Measurements from ENCODE around the gene TMEM255B. TPM values are rescaled to one million over a fixed set of nuclear protein-coding genes. Genes with fewer than 3 reads are reported as not detected.

TMEM255B gene
- total RNA-seq, 1 experiment from 2014 or later = 0.61 TPM

DNA sequence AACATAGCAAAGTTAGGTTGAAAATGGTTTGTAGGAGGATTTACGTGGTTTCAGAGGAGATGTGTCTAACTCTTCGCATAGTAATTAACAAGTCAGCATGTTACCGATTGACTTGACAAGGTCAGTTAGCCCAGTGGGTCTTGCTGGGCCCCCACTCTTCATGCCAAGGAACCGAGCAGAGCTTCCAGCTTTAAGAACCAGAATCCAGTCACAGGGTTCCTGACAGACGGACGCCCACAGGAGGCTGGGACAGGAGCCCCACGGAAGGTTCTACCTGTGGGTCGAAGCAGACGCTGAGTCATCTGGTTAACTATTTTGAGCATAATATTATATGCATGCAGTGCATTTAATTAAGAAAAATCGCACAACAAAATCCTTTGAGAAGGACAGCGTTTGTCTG, 3.5 kb downstream of the TMEM255B start:
- no peak for DNase-seq
- Histone ChIP-seq H3F3A (ENCODE audit: insufficient read depth, low read depth) (peaks cover 14% of the 10 kb centered on the region; the same call in 1 of the 2 replicates), H3K4me2 (no peak overlapping the region), H3K4me1 (replicated peaks; ENCODE audit: insufficient read depth) (0 out of 2 replicates have a peak, but pooled peaks cover 7% of the 10 kb centered on the region), H4K20me1 (ENCODE audit: insufficient read depth) (no peaks in the 10 kb centered on the region), H3K4me3 (no peak overlapping the region), H3K36me3 (ENCODE audit: low read depth) (no peaks in the 10 kb centered on the region), H3K27ac (no peak overlapping the region), H3K9me3 (ENCODE audit: insufficient read depth, low read depth) (no peaks in the 10 kb centered on the region), H3K79me2 (ENCODE audit: low read depth) (no peaks in the 10 kb centered on the region), H3K27me3 (ENCODE audit: insufficient read depth, low read depth) (peaks cover 79% of the 10 kb centered on the region), H3K9me2 (ENCODE audit: insufficient read depth) (no peaks in the 10 kb centered on the region), H2AFZ (no peak overlapping the region)
- POLR2A ChIA-PET (ENCODE audit: unreplicated experiment) = no interaction called here
- intact Hi-C loops (cut with micrococcal nuclease; ENCODE audit: unreplicated experiment) = no loop called here
- BruUV-seq (replicated peaks) = no TSS peak
- CTCF ChIA-PET = no interaction called here
- TF ChIP-seq EZH2 (IDR thresholded peaks at IDR 0.05; ENCODE audit: low read depth) = no peak
- TF ChIP-seq, protein P1, sequence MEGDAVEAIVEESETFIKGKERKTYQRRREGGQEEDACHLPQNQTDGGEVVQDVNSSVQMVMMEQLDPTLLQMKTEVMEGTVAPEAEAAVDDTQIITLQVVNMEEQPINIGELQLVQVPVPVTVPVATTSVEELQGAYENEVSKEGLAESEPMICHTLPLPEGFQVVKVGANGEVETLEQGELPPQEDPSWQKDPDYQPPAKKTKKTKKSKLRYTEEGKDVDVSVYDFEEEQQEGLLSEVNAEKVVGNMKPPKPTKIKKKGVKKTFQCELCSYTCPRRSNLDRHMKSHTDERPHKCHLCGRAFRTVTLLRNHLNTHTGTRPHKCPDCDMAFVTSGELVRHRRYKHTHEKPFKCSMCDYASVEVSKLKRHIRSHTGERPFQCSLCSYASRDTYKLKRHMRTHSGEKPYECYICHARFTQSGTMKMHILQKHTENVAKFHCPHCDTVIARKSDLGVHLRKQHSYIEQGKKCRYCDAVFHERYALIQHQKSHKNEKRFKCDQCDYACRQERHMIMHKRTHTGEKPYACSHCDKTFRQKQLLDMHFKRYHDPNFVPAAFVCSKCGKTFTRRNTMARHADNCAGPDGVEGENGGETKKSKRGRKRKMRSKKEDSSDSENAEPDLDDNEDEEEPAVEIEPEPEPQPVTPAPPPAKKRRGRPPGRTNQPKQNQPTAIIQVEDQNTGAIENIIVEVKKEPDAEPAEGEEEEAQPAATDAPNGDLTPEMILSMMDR (conservative IDR thresholded peaks at IDR 0.05) = no peak

- H3K27me3 ChIP-seq (ENCODE audit: insufficient read depth, low read depth) = peaks cover 81% of the 10 kb centered on the region
- H3K27ac ChIP-seq = no peak overlapping the region
- DNase-seq = no peak
- no TSS peak for BruUV-seq (replicated peaks)
- H3K9me3 ChIP-seq (ENCODE audit: insufficient read depth, low read depth) = no peaks in the 10 kb centered on the region
- H2AFZ ChIP-seq = no peak overlapping the region
- TF ChIP-seq EZH2 (IDR thresholded peaks at IDR 0.05; ENCODE audit: low read depth) = no peak
- TF ChIP-seq, protein P1 (conservative IDR thresholded peaks at IDR 0.05) = no peak
- no peaks in the 10 kb centered on the region for H3K9me2 ChIP-seq (ENCODE audit: insufficient read depth)
- intact Hi-C loops (cut with micrococcal nuclease; ENCODE audit: unreplicated experiment) = no loop called here
- ChIA-PET POLR2A (ENCODE audit: unreplicated experiment) (no interaction called here), CTCF (no interaction called here)
- 0 out of 2 replicates have a peak, but pooled peaks cover 7% of the 10 kb centered on the region for H3F3A ChIP-seq (ENCODE audit: insufficient read depth, low read depth)
- no peak overlapping the region for H3K4me2 ChIP-seq
- no peaks in the 10 kb centered on the region for H3K79me2 ChIP-seq (ENCODE audit: low read depth)
- H4K20me1 ChIP-seq (ENCODE audit: insufficient read depth) = no peaks in the 10 kb centered on the region
- H3K4me3 ChIP-seq = no peak overlapping the region
- no peaks in the 10 kb centered on the region for H3K36me3 ChIP-seq (ENCODE audit: low read depth)
- H3K4me1 ChIP-seq (replicated peaks; ENCODE audit: insufficient read depth) = 0 out of 2 replicates have a peak, but pooled peaks cover 7% of the 10 kb centered on the region
Measured at GRCh38 chr13:113763254-113763653, 4.2 kb downstream of the TMEM255B start.

- Histone ChIP-seq H3K4me2 (no peak overlapping the region), H2AFZ (no peak overlapping the region), H3K9me2 (ENCODE audit: insufficient read depth) (no peaks in the 10 kb centered on the region), H4K20me1 (ENCODE audit: insufficient read depth) (no peaks in the 10 kb centered on the region), H3K4me3 (no peak overlapping the region), H3K4me1 (replicated peaks; ENCODE audit: insufficient read depth) (0 out of 2 replicates have a peak, but pooled peaks cover 7% of the 10 kb centered on the region), H3K27me3 (ENCODE audit: insufficient read depth, low read depth) (peaks cover 82% of the 10 kb centered on the region), H3K79me2 (ENCODE audit: low read depth) (no peaks in the 10 kb centered on the region), H3K27ac (no peak overlapping the region), H3K9me3 (ENCODE audit: insufficient read depth, low read depth) (no peaks in the 10 kb centered on the region), H3F3A (ENCODE audit: insufficient read depth, low read depth) (0 out of 2 replicates have a peak, but pooled peaks cover 4% of the 10 kb centered on the region), H3K36me3 (ENCODE audit: low read depth) (no peaks in the 10 kb centered on the region)
- DNase-seq = no peak
- intact Hi-C loops (cut with micrococcal nuclease; ENCODE audit: unreplicated experiment) = no loop called here
- ChIA-PET CTCF (no interaction called here), POLR2A (ENCODE audit: unreplicated experiment) (no interaction called here)
- TF ChIP-seq, protein P1 (conservative IDR thresholded peaks at IDR 0.05) = no peak
- no peak for TF ChIP-seq EZH2 (IDR thresholded peaks at IDR 0.05; ENCODE audit: low read depth)
- no TSS peak for BruUV-seq (replicated peaks)
Measured at GRCh38 chr13:113763961-113764792, 5.2 kb downstream of the TMEM255B start.
